Astrocyte (in vitro differentiated cells and primary cell): ENCODE results near the gene NANOGP8. TPM values are rescaled to one million over a fixed set of nuclear protein-coding genes. Genes with fewer than 3 reads are reported as not detected.
A peak's percentile ranks its signal among the peaks of the same experiment; 100 is the strongest.

Experiments used
- DNase-seq: peaks from one replicate; pipeline ENCODE4 v3.0.0-alpha.2; 2010; ENCODE audit warnings: low read depth
- FAIRE-seq: peaks from 2 replicates; lab custom pipeline; 2011; peaks lifted over from hg19 to GRCh38; lab: Jason Lieb, UNC
- H2AFZ ChIP-seq: 2 replicates; pipeline ENCODE4 v1.6.0; 2012; ENCODE audit warnings: low read depth, low read length, inconsistent platforms
- H3K27ac ChIP-seq: 2 replicates; pipeline ENCODE4 v1.5.1; 2011; ENCODE audit warnings: low read depth, low read length, inconsistent platforms
- H3K27me3 ChIP-seq: 2 replicates; pipeline ENCODE4 v1.6.0; 2011; ENCODE audit warnings: low read length, inconsistent platforms; ENCODE audit not compliant: insufficient read depth
- H3K36me3 ChIP-seq: 2 replicates; pipeline ENCODE4 v1.5.1; 2011; ENCODE audit warnings: low read length, inconsistent platforms; ENCODE audit not compliant: insufficient read depth
- H3K4me1 ChIP-seq: 2 replicates; pipeline ENCODE4 v1.5.1; 2011; ENCODE audit warnings: low read length, inconsistent platforms; ENCODE audit not compliant: insufficient read depth
- H3K4me2 ChIP-seq: 2 replicates; pipeline ENCODE4 v1.6.0; 2012; ENCODE audit warnings: low read length, inconsistent platforms
- H3K4me3 ChIP-seq: 2 replicates; pipeline ENCODE4 v1.5.1; 2011; ENCODE audit warnings: low read depth, mild to moderate bottlenecking, low read length, inconsistent platforms; ENCODE audit not compliant: insufficient read depth
- H3K79me2 ChIP-seq: 2 replicates; pipeline ENCODE4 v1.6.0; 2012; ENCODE audit warnings: mild to moderate bottlenecking, low read length, inconsistent platforms; ENCODE audit not compliant: insufficient read depth
- H3K9ac ChIP-seq: 2 replicates; pipeline ENCODE4 v1.6.0; 2012; ENCODE audit warnings: mild to moderate bottlenecking, low read length, inconsistent platforms
- H3K9me3 ChIP-seq: 2 replicates; pipeline ENCODE4 v1.5.1; 2012; ENCODE audit warnings: low read depth, mild to moderate bottlenecking, low read length, inconsistent platforms; ENCODE audit not compliant: insufficient read depth
- H4K20me1 ChIP-seq: 2 replicates; pipeline ENCODE4 v1.6.0; 2012; ENCODE audit warnings: low read length, inconsistent platforms; ENCODE audit not compliant: insufficient read depth
- H3K27ac Mint-ChIP-seq: one replicate; pipeline ENCODE4 v1.8.0; 2021; ENCODE audit warnings: mild to moderate bottlenecking, mixed read lengths; ENCODE audit not compliant: unreplicated experiment
- H3K27me3 Mint-ChIP-seq: one replicate; pipeline ENCODE4 v1.8.0; 2021; ENCODE audit warnings: low read depth, mixed read lengths; ENCODE audit not compliant: unreplicated experiment
- H3K36me3 Mint-ChIP-seq: one replicate; pipeline ENCODE4 v1.8.0; 2021; ENCODE audit warnings: low read depth, mixed read lengths; ENCODE audit not compliant: unreplicated experiment
- H3K4me1 Mint-ChIP-seq: one replicate; pipeline ENCODE4 v1.8.0; 2021; ENCODE audit warnings: low read depth, mixed read lengths; ENCODE audit not compliant: unreplicated experiment
- H3K4me3 Mint-ChIP-seq: one replicate; pipeline ENCODE4 v1.8.0; 2021; ENCODE audit warnings: mild to moderate bottlenecking, moderate library complexity, mixed read lengths; ENCODE audit not compliant: unreplicated experiment
- H3K9me3 Mint-ChIP-seq: one replicate; pipeline ENCODE4 v1.8.0; 2021; ENCODE audit warnings: mild to moderate bottlenecking, mixed read lengths; ENCODE audit not compliant: unreplicated experiment
- CTCF ChIP-seq: IDR thresholded peaks from 2 replicates; pipeline ENCODE4 v1.5.1; 2011; ENCODE audit warnings: low read depth, mild to moderate bottlenecking, inconsistent platforms, low read length, moderate library complexity; ENCODE audit not compliant: insufficient read depth
- EZH2 ChIP-seq: IDR thresholded peaks from 2 replicates; pipeline ENCODE4 v1.6.1; 2012; ENCODE audit warnings: mild to moderate bottlenecking, low read length, inconsistent platforms; ENCODE audit not compliant: insufficient read depth
- total RNA-seq: library from RNA; stranded (reverse); gene quantifications from 2 replicates; pipeline ENCODE4 v1.2.1, GENCODE V29; 2021

NANOGP8 gene
- total RNA-seq, 1 donor from 2014 or later, result not detected

GRCh38 chr15:35066094-35066493 is 19.0 kb downstream of the NANOGP8 start:
- Histone ChIP-seq H2AFZ (no peak overlapping the region), H3K79me2 (no peaks in the 10 kb centered on the region), H3K4me3 (no peak overlapping the region), H3K27ac (no peak overlapping the region), H4K20me1 (no peaks in the 10 kb centered on the region), H3K9me3 (no peaks in the 10 kb centered on the region), H3K4me2 (no peak overlapping the region), H3K36me3 (no peaks in the 10 kb centered on the region), H3K27me3 (no peaks in the 10 kb centered on the region), H3K4me1 (peaks cover 3% of the 10 kb centered on the region), H3K9ac (no peak overlapping the region)
- H3K27ac Mint-ChIP-seq, result no peak overlapping the region
- H3K27me3 Mint-ChIP-seq, result peaks cover 6% of the 10 kb centered on the region
- no peak for FAIRE-seq
- TF ChIP-seq EZH2 (no peak), CTCF (no peak)
- no peaks in the 10 kb centered on the region for H3K9me3 Mint-ChIP-seq
- DNase-seq, result no peak
- peaks cover 10% of the 10 kb centered on the region for H3K4me1 Mint-ChIP-seq
- no peak overlapping the region for H3K4me3 Mint-ChIP-seq
- no peaks in the 10 kb centered on the region for H3K36me3 Mint-ChIP-seq

- H3K9me3 ChIP-seq, result no peaks in the 10 kb centered on the region
- peaks cover 3% of the 10 kb centered on the region for H3K4me1 ChIP-seq
- Mint-ChIP-seq H3K27ac (no peak overlapping the region), H3K27me3 (peaks cover 6% of the 10 kb centered on the region), H3K9me3 (no peaks in the 10 kb centered on the region), H3K36me3 (no peaks in the 10 kb centered on the region), H3K4me3 (no peak overlapping the region), H3K4me1 (peaks cover 14% of the 10 kb centered on the region)
- DNase-seq (no peak), FAIRE-seq (no peak)
- TF ChIP-seq CTCF (no peak), EZH2 (no peak)
- no peaks in the 10 kb centered on the region for H3K36me3 ChIP-seq
- no peaks in the 10 kb centered on the region for H3K27me3 ChIP-seq
- no peaks in the 10 kb centered on the region for H4K20me1 ChIP-seq
- no peak overlapping the region for H3K27ac ChIP-seq
- H3K79me2 ChIP-seq, result no peaks in the 10 kb centered on the region
- H3K9ac ChIP-seq, result no peak overlapping the region
- no peak overlapping the region for H2AFZ ChIP-seq
- H3K4me2 ChIP-seq, result no peak overlapping the region
- H3K4me3 ChIP-seq, result no peak overlapping the region
Observed at GRCh38 chr15:35064576-35065190, 20.4 kb downstream of the NANOGP8 start.

- TF ChIP-seq CTCF, result no peak
- TF ChIP-seq EZH2, result no peak
- H3K36me3 Mint-ChIP-seq, result no peaks in the 10 kb centered on the region
- Histone ChIP-seq H4K20me1 (no peaks in the 10 kb centered on the region), H3K4me2 (no peak overlapping the region), H3K27ac (no peak overlapping the region), H3K4me1 (peaks cover 3% of the 10 kb centered on the region), H3K9ac (no peak overlapping the region), H3K9me3 (no peaks in the 10 kb centered on the region), H3K36me3 (no peaks in the 10 kb centered on the region), H3K27me3 (no peaks in the 10 kb centered on the region), H2AFZ (no peak overlapping the region), H3K79me2 (no peaks in the 10 kb centered on the region), H3K4me3 (no peak overlapping the region)
- H3K4me1 Mint-ChIP-seq, result peaks cover 14% of the 10 kb centered on the region
- peaks cover 6% of the 10 kb centered on the region for H3K27me3 Mint-ChIP-seq
- H3K27ac Mint-ChIP-seq, result no peak overlapping the region
- no peak for DNase-seq
- H3K9me3 Mint-ChIP-seq, result no peaks in the 10 kb centered on the region
- no peak overlapping the region for H3K4me3 Mint-ChIP-seq
- peak; percentile 20 for FAIRE-seq
Observed at GRCh38 chr15:35062738-35063099, 22.4 kb downstream of the NANOGP8 start.
